ENCODE results near the gene C1orf159. TPM values are rescaled to one million over a fixed set of nuclear protein-coding genes. Genes with fewer than 3 reads are reported as not detected.

C1orf159 gene
- total RNA-seq, 1 donor from 2014 or later = 9.7 TPM

DNA sequence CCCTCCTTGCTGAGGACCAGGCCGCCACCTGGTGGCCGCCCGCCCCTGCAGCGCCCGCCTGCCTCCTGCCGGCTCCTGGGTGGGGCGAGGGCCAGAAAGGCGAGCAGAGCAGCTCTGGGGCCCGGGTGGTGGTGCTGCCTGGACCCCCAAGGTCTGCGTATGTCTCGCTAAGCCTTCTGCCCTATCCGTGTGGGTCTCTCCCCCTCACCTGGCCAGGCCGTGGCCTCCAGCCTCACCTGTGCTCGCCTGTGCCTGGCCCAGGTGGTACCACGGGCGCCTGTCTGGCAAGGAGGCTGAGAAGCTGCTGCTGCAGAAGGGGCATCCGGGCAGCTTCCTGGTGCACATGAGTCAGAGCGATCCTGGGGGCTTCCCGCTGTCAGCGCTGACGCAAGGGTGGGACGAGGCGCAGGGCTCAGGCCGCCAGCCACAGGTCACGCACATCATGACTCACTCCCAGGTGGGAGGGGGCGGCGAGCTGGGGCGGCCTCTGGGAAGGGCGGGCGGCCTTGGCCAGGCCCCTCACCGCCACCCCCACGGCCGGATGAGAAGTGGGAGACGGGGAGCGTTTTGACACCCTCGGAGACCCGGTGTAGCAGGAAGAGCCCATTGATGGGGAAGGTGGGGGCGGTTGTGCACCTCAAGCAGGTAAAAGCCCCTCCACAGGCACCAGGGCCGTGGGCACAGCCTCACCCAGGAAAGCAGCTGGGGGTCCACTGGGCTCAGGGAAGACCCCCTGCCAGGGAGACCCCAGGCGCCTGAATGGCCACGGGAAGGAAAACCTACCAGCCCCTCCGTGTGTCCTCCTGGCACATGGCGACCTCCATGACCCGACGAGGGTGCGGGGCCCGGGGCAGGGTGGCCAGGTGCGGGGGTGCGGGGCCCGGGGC, 51.7 kb downstream of the C1orf159 start:
- intact Hi-C loops (cut with DNase I) = loop anchor here (10.0 kb wide), 1 partner anchor 79 kb away; the partner anchor contains the start of gene PERM1
- H3K27ac ChIP-seq = no peak overlapping the region
- TF ChIP-seq, protein P1, sequence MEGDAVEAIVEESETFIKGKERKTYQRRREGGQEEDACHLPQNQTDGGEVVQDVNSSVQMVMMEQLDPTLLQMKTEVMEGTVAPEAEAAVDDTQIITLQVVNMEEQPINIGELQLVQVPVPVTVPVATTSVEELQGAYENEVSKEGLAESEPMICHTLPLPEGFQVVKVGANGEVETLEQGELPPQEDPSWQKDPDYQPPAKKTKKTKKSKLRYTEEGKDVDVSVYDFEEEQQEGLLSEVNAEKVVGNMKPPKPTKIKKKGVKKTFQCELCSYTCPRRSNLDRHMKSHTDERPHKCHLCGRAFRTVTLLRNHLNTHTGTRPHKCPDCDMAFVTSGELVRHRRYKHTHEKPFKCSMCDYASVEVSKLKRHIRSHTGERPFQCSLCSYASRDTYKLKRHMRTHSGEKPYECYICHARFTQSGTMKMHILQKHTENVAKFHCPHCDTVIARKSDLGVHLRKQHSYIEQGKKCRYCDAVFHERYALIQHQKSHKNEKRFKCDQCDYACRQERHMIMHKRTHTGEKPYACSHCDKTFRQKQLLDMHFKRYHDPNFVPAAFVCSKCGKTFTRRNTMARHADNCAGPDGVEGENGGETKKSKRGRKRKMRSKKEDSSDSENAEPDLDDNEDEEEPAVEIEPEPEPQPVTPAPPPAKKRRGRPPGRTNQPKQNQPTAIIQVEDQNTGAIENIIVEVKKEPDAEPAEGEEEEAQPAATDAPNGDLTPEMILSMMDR (IDR thresholded peaks at IDR 0.05) = peak; percentile 93
- DNase-seq (peak; percentile 84), ATAC-seq (peak; percentile 66)
- H3K27me3 ChIP-seq = peaks cover 41% of the 10 kb centered on the region
- no peak overlapping the region for H3K4me3 ChIP-seq
- peaks cover 16% of the 10 kb centered on the region for H3K4me1 ChIP-seq
- H3K36me3 ChIP-seq = no peaks in the 10 kb centered on the region
- no peaks in the 10 kb centered on the region for H3K9me3 ChIP-seq

DNA sequence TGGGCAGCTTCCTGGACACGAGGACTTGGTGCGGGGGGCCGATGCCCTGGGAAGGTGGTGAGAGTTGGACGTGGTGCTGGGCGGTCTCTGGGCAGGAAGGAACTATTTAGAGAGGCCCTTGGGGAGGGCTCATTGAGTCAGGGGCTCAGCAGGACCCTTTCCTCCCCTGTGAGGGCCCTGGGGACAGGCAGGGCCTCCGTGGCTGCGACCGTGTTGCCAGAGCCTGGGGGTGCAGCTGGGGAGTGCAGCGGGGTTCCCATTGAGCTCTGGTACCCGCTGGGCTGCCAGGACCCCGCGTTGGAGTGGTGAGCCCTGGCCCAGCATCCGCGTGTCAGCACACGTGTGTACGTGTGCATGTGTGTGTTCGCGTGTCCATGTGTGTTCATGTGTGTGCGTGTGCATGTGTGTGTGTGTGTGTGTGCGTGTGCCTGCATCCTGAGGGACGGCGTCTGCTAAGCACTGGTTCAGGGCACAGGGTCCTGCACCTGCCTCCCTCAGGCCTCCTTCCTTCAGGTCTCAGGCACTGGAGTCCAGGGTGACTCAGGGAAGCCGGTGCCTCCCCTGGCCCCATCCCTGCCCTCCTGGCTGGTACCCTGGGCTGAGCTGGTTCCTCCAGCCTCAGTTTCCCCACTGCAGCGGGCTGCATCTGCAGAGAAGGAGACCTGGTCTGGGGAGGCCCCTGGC, 52.5 kb downstream of the C1orf159 start:
- H3K27me3 ChIP-seq = peaks cover 48% of the 10 kb centered on the region

DNA sequence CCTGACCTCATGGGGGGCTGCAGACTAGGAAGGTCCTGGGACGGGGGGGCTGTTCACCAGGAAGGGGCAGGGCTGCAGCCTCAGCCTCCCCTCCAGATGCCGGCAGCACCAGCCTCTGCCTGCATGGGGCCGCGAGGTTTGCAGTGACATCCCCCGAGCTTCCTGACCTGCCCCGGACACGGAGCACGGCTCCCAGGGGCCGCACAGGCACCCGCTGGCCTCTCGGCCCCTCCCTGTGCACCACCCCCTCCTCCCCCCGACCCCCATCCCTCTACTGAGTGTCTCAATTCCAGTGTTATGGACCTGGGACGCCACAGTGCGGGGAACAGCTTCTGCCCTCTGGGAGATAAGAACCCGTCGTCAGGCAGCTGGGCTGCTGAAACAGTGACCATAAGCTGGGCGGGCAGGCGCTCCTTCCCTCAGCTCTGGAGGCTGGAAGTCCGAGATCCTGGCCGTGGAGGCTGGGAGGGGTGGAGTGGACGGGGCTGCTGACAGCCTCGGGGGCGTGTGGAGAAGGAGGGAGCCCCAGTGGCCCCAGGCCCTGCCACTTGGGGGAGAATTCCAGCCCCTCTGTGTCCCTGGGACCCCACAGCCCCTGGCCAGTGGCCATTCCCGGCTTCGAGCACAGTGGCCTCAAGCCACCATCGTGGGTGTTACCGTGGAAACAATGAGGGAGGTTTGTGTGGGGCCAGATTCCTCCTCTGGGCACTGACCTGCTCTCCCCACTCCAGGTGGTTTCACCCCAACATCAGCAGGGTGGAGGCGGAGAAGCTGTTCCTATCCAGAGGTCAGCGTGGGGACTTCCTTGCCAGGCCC, 53.3 kb downstream of the C1orf159 start:
- DNase-seq (no peak), ATAC-seq (no peak)
- TF ChIP-seq, protein P1 (IDR thresholded peaks at IDR 0.05) = no peak
- Histone ChIP-seq H3K27ac (no peak overlapping the region), H3K4me3 (no peak overlapping the region), H3K36me3 (no peaks in the 10 kb centered on the region), H3K27me3 (peaks cover 46% of the 10 kb centered on the region), H3K9me3 (no peaks in the 10 kb centered on the region), H3K4me1 (peaks cover 23% of the 10 kb centered on the region)
- intact Hi-C loops (cut with DNase I) = loop anchor here (10.0 kb wide), 1 partner anchor 78 kb away; the partner anchor contains the start of gene PERM1

More for the DNA sequence above, 52.5 kb downstream of the C1orf159 start:
- peaks cover 23% of the 10 kb centered on the region for H3K4me1 ChIP-seq
- TF ChIP-seq, protein P1 (IDR thresholded peaks at IDR 0.05) = no peak
- no peak overlapping the region for H3K27ac ChIP-seq
- no peaks in the 10 kb centered on the region for H3K9me3 ChIP-seq
- H3K36me3 ChIP-seq = no peaks in the 10 kb centered on the region
- no peak overlapping the region for H3K4me3 ChIP-seq
- DNase-seq (no peak), ATAC-seq (no peak)
- intact Hi-C loops (cut with DNase I) = loop anchor here (10.0 kb wide), 1 partner anchor 79 kb away; the partner anchor contains the start of gene PERM1

DNA sequence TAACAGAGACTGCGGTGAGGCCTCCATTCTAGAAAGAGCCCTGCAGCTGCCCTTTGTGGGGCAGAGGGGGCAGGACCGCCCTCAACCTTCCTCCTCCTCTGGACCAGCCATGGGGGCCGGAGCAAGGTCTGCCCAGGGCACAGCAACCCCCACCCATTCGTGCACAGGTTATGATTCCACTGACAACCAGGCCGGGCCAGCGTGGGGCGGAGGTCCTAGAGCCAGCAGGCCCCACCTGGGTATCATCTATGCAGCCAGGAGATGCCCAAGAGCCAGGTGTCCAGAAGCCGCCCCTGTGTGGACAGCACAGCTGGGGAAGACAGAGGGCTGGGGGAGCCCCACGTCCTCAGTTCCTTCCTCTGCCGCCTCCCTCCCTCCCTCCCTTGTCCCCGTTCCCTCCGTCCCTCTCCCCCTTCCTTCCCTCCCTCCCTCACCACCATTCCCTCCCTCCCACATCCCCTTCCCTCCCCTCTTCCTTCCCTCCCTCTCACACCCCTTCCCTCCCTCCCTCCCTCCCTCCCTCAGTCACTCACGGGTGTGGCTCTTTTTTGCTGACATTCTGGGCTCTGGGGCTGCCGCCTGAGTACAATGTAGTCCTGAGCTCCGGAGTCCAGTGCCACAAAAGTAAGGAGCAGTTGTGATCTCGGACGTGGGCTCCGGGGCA, 54.1 kb downstream of the C1orf159 start:
- Histone ChIP-seq H3K27me3 (peaks cover 43% of the 10 kb centered on the region), H3K9me3 (no peaks in the 10 kb centered on the region), H3K27ac (no peak overlapping the region), H3K36me3 (no peaks in the 10 kb centered on the region), H3K4me3 (no peak overlapping the region), H3K4me1 (peaks cover 23% of the 10 kb centered on the region)
- intact Hi-C loops (cut with DNase I) = loop anchor here (10.0 kb wide), 1 partner anchor 77 kb away; the partner anchor contains the start of gene PERM1
- ATAC-seq = no peak
- TF ChIP-seq, protein P1 (IDR thresholded peaks at IDR 0.05) = no peak
- DNase-seq = no peak

Measured in upper lobe of right lung (tissue), 1 donor.